ENCODE measurements around the gene PLXNA1.

DNA sequence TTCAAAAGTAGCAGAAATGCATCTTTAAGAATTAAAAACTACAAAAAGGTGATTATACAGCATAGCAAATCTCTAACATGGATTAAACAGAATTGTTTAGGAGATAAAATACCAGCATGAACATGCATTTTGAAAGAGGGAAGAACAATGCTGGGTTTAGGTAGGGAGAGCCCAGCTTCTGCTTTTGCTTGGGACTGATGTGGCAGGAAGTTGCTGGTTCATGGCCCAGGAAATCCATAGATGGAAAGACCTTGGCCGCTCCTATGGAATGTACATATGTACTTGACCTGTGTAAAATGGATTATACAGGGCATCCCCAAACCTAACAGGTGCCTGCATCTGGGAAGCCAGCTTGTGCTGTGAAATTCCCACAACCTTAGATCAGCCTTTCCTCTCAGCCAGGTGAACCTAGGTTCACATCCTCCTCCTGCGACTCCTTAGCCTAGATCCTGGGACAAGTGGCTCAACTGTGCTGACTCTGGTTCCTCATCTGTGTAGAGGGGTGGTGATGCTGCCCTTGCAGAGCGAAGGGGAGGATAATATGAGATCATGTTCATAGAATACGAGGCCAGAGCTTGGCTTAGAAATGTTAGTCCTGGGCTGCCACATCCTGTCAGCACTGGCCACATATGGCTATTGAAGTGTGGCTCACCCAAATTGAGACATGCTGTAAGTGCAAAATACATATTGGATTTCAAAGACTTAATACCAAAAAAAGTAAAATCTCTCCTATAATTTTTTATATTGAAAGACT lies 47.0 kb upstream of the PLXNA1 start:
- TF ChIP-seq, protein P1, sequence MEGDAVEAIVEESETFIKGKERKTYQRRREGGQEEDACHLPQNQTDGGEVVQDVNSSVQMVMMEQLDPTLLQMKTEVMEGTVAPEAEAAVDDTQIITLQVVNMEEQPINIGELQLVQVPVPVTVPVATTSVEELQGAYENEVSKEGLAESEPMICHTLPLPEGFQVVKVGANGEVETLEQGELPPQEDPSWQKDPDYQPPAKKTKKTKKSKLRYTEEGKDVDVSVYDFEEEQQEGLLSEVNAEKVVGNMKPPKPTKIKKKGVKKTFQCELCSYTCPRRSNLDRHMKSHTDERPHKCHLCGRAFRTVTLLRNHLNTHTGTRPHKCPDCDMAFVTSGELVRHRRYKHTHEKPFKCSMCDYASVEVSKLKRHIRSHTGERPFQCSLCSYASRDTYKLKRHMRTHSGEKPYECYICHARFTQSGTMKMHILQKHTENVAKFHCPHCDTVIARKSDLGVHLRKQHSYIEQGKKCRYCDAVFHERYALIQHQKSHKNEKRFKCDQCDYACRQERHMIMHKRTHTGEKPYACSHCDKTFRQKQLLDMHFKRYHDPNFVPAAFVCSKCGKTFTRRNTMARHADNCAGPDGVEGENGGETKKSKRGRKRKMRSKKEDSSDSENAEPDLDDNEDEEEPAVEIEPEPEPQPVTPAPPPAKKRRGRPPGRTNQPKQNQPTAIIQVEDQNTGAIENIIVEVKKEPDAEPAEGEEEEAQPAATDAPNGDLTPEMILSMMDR (IDR thresholded peaks at IDR 0.05), result no peak
- TF ChIP-seq POLR2A (IDR thresholded peaks at IDR 0.05), result no peak

Data from uterus (tissue), 2 donors.